Activated T-cell treated with anti-CD3 and anti-CD28 coated beads, Interleukin-2, amount 50 U/mL, for 48 hours (primary cell): Measurements from ENCODE around the gene PRSS12.
"Not testable (repeated sequence)": the region's sequence is repeated elsewhere in the genome, so short reads cannot be mapped to it uniquely, and the experiment has no call there.

Experiments used
- DNase-seq, 2 experiments: peaks; one replicate each; pipeline ENCODE4 v3.0.0-alpha.2; 2020

The PRSS12 gene

GRCh38 chr4:118318931-118319330 is 33.9 kb downstream of the PRSS12 start:
- no peak for DNase-seq

- no peak for DNase-seq
Observed at GRCh38 chr4:118317691-118318090, 35.1 kb downstream of the PRSS12 start.

GRCh38 chr4:118314221-118314620 is 38.6 kb downstream of the PRSS12 start:
- no peak for DNase-seq

- DNase-seq: no peak
Observed at GRCh38 chr4:118313098-118313497, 39.7 kb downstream of the PRSS12 start.

- no peak for DNase-seq
Observed at GRCh38 chr4:118308306-118309030, 44.3 kb downstream of the PRSS12 start.

GRCh38 chr4:118307643-118308042 is 45.2 kb downstream of the PRSS12 start:
- no peak for DNase-seq

- DNase-seq: not testable (repeated sequence)
Observed at GRCh38 chr4:118299619-118300018, 53.2 kb downstream of the PRSS12 start.

GRCh38 chr4:118296729-118297128 is 56.1 kb downstream of the PRSS12 start:
- no peak for DNase-seq

GRCh38 chr4:118290951-118291350 is 61.9 kb downstream of the PRSS12 start:
- no peak for DNase-seq

- DNase-seq: no peak
Observed at GRCh38 chr4:118289794-118290193, 63.0 kb downstream of the PRSS12 start.

GRCh38 chr4:118287711-118288451 is 64.9 kb downstream of the PRSS12 start:
- no peak for DNase-seq

- no peak for DNase-seq
Observed at GRCh38 chr4:118286685-118287084, 66.1 kb downstream of the PRSS12 start.

GRCh38 chr4:118285931-118286330 is 66.9 kb downstream of the PRSS12 start:
- no peak for DNase-seq

GRCh38 chr4:118284169-118284568 is 68.6 kb downstream of the PRSS12 start:
- DNase-seq: no peak

- peak in 1 of 2 experiments; percentile 33 for DNase-seq
Observed at GRCh38 chr4:118282692-118283091, 70.1 kb downstream of the PRSS12 start.

GRCh38 chr4:118281611-118282442 is 71.0 kb downstream of the PRSS12 start:
- DNase-seq: peak; percentile 48 to 51

GRCh38 chr4:118280501-118281218 is 72.1 kb downstream of the PRSS12 start:
- peak in 1 of 2 experiments; percentile 31 for DNase-seq

GRCh38 chr4:118279920-118280432 is 72.8 kb downstream of the PRSS12 start:
- DNase-seq: no peak

- no peak for DNase-seq
Observed at GRCh38 chr4:118279328-118279727, 73.5 kb downstream of the PRSS12 start.

GRCh38 chr4:118278473-118279274 is 74.1 kb downstream of the PRSS12 start:
- DNase-seq: peak; percentile 96 to 97

- DNase-seq: no peak
Observed at GRCh38 chr4:118277243-118277642, 75.6 kb downstream of the PRSS12 start.

- DNase-seq: no peak
Observed at GRCh38 chr4:118276580-118276979, 76.2 kb downstream of the PRSS12 start.
